Stomach (tissue), 4 donors: Measurements from ENCODE around the gene SULT2B1.

Experiments
- CTCF ChIP-seq, 7 experiments: fragments of 450-650 bp in 4 of 7; fragments of 200-600 bp in 3 of 7; sonication (generic) in 3 of 7; IDR thresholded peaks; one replicate each; pipeline ENCODE4 v1.5.1; 2016 to 2019; ENCODE audit warnings: antibody characterized with exemption in 7 of 7, control low read depth in 2 of 7, mild to moderate bottlenecking in 1 of 7
- POLR2A ChIP-seq, 4 donors: fragments of 450-650 bp; IDR thresholded peaks; one replicate each; pipeline ENCODE4 v1.6.1; 2016; ENCODE audit warnings: antibody characterized with exemption in 4 of 4, control low read depth in 2 of 4, mild to moderate bottlenecking in 1 of 4, moderate library complexity in 1 of 4
- POLR2AphosphoS5 ChIP-seq, 3 donors: sonication (generic); formaldehyde crosslinking; IDR thresholded peaks; one replicate each; pipeline ENCODE4 v1.6.1; 2016; ENCODE audit warnings: antibody characterized with exemption in 3 of 3

GRCh38 chr19:48573163-48573505 is 21.2 kb downstream of the SULT2B1 start:
- TF ChIP-seq CTCF (IDR thresholded peaks at IDR 0.05) (no peak), POLR2A (IDR thresholded peaks at IDR 0.05) (no peak), POLR2AphosphoS5 (IDR thresholded peaks at IDR 0.05) (no peak)
